Measurements from ENCODE around the gene ZNF273.
A peak's percentile ranks its signal among the peaks of the same experiment; 100 is the strongest.
"Not testable (repeated sequence)": the region's sequence is repeated elsewhere in the genome, so short reads cannot be mapped to it uniquely, and the experiment has no call there.

The ZNF273 gene

DNA sequence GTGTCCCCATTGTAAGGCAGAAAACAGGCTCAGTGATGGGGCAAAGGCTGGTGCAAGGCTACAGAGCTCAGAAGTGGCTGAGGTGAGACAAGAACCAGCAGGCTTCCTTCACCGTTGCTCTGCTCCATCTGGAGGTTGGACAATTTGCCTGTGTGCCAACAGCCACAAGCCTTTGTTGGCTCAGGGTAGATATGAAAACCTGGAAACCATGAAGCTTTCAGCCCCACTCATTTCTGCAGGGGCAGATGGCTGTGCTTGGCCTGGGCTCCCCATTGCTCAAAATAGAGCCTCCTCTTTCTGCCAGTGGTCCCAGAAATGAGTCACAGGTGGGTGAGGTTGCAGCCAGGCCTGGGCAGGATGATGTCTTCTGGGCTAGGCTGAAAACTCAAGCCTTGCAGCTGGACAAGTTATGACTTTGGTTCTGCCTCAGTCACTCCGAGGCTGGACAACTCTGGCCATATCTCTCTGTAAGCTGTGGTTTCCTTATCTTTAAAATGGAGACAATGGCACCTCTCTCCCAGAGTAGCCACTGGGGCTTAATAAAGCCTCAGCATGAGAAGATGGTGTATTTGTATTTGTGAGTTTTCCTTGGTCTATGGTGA is 12.2 kb upstream of the ZNF273 start:
- DNase-seq = no peak

DNA sequence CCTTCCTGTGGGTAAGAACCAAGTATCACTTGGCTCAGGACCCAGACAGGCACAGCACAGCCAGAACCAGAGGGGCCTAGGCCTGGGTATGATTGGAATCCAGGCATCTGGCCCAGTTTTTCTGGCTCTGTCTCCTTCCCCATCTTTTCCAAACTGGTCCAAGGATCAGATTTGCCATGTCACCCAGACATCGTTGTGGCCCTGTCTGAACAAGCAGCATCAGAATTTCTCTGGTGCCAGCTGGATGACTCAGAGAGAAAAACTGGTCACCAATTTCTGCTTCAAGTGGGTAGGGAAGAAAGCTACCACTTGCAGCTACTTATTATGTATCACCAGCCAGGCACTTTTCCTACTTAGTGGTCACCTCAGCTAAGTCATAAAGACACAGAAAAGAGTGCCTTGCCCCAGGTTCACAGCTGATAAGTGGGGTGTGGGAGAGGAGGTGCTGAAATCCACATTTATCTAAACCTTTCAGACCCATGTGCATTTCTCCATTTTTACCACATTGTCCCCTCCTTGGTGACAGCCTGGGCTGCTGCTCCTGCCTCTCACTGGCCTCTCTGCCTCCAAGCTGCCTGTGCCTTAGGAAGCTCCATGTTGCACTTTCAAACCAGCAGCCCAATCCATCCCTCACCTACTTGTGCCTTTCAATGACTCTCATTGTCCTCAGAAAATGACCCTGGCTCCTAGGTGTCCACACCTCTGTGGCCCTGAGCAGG is 11.6 kb upstream of the ZNF273 start:
- DNase-seq = not testable (repeated sequence)

DNA sequence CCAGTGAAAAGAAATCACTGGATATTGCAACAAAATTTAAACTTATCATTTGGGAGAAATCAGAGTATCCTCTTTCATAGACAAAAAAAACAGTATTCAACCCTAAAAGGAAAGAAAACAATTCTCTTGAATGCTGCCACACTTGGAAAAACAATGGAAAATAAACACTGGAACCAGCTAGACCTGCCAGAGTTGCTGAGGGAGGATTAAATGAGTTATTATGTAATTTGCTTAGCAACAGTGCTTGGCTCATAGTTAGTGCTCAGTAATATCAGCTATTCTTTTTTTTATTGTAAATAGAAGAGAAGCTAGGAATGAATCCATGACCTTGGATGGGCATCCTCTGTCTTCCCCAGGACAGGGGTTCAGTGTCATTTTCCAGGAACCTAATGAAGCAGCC is 11.0 kb upstream of the ZNF273 start:
- no peak for DNase-seq

DNA sequence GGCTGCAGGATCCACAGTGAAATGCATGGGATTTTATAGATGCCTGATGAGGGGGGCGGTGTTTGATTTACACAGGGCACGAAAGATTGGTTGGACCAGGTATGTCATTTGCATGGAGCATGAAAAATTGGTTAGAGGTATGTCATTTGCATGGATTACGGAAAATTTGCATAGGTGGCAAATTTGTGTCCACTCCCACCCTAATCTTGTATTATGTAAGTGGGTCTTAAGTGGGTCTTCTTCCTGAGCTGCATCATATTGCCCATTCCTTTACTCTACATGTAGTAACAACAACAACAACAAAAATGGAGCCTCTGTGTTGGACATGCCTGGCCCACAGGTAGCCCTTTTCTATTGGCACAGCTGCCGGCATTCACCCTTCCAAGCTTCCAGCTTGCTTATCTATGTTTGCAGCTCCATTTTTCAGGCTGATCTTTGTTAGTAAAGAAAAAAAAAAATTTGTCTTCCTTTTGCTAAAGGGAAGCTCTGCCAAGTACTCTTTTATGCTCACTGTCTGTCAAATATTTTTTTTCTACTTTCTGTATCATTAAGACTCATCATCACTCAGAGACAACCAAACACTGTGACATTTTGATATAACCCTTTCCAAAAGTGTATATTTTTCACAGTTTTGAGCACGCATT is 10.3 kb upstream of the ZNF273 start:
- DNase-seq = peak; percentile 27

DNA sequence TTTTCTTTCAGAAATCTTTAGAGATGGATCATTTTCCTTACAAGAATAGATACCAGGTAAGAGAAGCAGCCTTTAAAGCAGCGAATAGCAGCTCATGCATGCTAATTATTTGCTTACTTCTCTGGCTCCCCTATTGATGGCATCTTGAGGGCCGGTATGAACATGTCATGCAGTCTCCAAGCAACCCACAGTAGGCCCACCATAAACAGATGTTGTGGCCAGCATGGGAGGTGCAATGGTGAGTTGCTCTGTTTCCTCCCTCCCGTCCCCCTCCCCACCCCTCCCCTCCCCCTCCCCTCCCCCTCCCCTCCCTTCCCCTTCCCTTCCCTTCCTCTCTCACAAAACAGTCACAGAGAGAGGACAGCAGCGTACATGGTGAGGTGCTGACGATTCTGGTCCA is 9.7 kb upstream of the ZNF273 start:
- no peak for DNase-seq

DNA sequence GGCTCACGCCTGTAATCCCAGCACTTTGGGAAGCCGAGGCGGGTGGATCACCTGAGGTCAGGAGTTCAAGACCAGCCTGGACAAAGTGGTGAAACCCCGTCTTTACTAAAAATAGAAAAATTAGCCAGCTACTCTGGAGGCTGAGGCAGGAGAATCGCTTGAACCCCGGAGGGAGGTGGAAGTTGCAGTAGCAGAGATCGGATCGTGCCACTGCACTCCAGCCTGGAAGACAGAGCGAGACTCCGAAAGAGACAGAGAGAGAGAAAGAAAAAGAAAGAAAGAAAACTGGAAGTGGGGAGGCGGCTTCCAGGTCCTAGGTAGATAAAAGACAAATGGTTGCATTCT is 640 bp upstream of the ZNF273 start:
- DNase-seq = not testable (repeated sequence)

DNA sequence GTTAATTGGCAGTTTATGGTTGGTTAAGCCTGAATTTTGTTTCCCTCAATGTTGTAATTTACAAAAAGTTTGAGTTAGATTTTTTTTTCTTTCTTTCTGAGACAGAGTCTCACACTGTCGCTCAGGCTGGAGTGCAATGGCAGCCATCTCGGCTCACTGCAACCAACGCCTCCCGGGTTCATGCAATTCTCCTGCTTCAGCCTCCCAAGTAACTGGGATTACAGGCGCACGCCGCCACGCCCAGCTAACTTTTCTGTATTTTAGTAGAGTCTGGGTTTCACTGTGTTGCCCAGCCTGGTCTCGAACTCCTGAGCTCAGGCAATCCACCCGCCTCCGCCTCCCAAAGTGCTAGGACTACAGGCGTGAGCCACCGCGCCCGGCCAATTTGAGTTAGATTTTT is 935 bp downstream of the ZNF273 start:
- DNase-seq = no peak

DNA sequence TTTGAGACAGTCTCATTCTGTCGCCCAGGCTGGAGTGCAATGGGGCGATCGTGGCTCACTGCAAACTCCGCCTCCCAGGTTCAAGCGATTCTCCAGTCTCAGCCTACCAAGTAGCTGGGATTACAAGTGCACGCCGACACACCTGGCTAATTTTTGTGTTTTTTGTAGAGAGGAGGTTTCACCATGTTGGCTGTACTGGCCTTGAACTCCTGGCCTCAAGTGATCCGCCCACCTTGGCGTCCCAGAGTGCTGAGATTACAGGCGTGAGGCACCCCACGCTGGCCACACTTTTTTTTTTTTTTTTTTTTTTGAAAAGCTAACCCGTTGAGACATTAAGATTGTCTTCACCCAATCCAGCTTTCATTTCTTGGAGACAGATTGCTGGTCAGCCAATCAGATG is 2.1 kb downstream of the ZNF273 start:
- no peak for DNase-seq

DNA sequence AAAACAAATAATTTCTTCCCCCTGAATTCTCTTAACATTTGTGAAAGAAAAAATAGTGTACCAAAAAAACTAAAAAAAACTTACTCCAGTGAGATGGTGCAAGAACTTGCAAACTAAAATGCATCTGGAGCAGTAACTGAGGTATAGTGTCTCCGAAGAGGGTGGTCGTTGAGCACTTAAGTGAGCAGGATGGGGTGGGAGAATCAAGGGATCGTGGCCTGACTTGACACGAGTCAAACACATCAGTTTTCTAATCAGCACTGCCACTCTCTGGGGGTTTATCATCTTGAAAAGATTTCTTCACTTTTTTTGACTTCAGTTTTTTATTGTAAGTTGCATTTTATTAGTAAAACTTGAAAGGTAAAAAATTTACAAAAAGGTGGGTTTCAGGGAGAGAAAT is 2.5 kb downstream of the ZNF273 start:
- no peak for DNase-seq

DNA sequence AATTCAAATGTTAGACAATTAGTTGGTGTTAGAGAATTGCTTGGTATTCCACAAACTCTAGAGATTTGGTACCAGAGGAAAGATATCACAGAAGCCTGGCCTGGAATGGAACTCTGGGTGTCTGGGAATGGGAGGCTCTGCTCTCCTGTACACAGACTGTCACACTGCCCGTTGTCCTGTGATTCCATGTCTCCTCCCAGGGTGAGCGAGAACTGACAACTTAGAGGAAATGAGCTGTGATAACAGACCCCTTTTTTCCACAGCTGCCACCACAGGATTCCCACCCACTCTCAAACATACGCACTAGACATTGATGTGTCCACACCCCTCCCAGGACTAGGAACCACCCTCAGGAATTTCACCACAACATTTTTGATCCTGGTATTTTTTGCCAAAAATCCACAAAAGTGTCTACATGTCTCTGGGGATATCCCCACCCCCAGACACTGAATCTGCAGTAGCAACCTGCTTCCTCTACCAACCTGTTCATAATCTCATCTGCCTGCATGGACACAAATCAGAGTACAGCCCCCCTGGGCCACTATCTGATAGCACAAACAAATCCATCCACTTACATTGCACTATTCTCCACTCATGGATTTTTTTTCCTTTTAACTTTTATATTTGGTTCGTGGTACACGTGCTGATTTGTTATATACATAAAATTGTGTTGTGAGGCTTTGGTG is 4.7 kb downstream of the ZNF273 start:
- DNase-seq = no peak

DNA sequence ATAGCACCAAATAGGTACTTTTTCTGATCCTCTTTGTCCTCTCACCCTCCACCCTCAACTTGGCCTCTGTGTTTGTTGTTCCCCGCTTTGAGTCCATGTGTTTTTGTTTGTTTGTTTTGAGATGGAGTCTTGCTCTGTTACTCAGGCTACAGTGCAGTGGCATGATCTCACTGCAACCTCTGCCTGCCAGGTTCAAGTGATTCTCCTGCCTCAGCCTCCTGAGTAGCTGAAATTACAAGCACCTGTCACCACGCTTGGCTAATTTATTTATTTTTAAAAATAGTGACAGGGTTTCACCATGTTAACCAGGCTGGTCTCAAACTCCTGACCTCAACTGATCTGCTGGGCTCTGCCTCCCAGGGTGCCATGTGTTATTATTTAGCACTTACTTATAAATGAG is 5.3 kb downstream of the ZNF273 start:
- no peak for DNase-seq

DNA sequence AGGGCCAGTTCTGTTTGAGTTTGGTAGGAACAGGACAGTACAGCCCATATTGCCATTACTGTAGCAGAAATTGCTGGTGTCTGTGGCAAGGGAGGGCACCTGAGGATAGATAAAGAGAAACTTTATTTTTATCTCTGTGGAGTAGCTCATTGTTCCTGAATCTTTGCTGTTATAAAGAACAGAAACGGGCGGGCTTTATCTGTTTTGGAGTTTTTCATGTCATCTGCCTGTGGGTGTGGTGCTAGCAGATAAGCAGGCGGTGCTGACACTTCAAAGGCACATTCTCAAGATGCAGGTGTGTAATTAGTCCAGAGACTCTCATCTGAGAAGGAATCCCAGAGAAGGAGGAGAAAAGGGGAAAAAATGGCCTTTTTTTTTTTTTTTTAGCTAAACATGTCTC is 11.5 kb downstream of the ZNF273 start:
- DNase-seq = no peak

DNA sequence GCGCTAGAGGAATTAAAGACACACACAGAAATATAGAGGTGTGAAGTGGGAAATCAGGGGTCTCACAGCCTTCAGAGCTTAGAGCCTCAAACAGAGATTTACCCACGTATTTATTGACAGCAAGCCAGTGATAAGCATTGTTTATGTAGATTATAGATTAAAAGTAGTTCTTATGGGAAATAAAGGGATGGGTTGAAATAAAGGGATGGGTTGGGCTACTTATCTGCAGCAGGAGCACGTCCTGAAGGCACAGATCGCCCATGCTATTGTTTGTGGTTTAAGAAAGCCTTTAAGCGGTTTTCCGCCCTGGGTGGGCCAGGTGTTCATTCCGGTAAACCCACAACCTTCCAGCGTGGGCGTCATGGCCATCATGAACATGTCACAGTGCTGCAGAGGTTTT is 12.2 kb downstream of the ZNF273 start:
- DNase-seq = not testable (repeated sequence)

DNA sequence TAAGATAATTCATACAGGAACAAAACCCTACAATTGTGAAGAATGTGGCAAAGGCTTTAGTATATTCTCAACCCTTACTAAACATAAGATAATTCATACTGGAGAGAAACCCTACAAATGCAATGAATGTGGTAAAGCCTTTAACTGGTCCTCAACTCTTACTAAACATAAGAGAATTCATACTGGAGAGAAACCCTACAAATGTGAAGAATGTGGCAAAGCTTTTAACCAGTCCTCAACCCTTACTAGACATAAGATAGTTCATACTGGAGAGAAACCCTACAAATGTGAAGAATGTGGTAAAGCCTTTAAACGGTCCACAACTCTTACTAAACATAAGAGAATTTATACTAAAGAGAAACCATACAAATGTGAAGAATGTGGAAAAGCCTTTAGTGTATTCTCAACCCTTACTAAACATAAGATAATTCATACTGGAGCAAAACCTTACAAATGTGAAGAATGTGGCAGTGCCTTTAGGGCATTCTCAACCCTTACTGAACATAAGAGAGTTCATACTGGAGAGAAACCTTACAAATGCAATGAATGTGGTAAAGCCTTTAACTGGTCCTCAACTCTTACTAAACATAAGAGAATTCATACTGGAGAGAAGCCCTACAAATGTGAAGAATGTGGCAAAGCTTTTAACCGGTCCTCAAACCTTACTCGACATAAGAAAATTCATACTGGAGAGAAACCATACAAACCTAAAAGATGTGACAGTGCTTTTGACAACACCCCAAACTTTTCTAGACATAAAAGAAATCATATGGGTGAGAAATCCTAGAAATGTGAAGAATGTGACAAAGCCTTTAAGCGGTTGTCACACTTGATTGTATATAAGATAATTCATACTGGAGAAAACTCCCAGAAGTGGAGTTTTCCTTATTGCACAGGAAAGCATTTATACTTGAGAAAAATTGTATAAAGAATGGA is 25.4 kb downstream of the ZNF273 start:
- not testable (repeated sequence) for DNase-seq

DNA sequence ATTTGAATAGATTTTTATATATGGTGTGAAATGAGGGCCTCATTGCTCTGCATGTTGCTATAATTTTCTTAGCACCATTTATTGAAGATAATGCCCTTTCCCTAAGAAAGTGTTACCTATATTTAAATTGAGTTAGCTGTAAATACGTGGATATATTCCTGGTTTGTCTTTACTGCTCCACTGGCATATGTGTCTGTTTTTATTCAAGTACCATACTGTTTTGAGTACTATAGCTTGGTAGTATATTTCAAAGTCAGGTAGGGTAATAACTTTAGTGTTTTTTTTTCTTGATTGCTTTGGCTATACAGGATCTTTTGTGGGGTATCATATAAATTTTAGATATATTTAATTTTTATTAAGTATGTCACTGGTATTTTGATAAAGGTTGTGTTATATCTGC is 31.4 kb downstream of the ZNF273 start:
- DNase-seq = no peak

DNA sequence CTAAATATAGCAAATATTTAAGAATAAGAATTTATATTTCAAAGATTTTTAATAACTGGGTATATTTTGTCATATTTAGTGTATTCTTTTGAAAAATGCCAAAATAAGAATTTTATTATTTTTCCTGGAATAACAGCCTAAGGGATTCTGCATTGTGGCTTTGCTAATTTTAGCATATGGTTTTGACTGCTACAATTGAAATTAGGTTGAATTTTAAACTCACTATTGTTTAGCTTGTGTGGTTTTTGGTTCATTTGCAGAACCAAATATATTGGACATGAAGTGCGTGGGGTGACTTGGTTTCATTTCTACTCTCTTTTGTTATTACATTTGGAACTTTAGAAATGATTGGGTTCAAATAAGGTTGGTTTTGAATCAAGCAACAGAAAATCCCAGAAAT is 35.5 kb downstream of the ZNF273 start:
- no peak for DNase-seq

DNA sequence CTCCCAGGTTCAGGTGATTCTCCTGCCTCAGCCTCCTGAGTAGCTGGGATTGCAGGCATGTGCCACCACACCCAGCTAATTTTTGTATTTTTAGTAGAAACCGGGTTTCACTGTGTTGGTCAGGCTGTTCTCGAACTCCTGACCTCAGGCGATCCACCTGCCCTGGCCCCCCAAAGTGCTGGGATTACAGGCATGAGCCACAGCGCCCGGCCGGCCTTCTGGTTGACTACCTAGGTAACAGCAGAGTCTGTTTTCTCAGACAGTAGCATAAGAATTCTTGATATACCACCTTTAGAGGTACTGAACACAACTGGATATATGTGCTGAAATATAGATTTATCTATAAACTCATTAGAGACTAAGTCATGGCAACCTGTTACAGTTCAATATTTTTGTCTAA is 36.9 kb downstream of the ZNF273 start:
- not testable (repeated sequence) for DNase-seq

DNA sequence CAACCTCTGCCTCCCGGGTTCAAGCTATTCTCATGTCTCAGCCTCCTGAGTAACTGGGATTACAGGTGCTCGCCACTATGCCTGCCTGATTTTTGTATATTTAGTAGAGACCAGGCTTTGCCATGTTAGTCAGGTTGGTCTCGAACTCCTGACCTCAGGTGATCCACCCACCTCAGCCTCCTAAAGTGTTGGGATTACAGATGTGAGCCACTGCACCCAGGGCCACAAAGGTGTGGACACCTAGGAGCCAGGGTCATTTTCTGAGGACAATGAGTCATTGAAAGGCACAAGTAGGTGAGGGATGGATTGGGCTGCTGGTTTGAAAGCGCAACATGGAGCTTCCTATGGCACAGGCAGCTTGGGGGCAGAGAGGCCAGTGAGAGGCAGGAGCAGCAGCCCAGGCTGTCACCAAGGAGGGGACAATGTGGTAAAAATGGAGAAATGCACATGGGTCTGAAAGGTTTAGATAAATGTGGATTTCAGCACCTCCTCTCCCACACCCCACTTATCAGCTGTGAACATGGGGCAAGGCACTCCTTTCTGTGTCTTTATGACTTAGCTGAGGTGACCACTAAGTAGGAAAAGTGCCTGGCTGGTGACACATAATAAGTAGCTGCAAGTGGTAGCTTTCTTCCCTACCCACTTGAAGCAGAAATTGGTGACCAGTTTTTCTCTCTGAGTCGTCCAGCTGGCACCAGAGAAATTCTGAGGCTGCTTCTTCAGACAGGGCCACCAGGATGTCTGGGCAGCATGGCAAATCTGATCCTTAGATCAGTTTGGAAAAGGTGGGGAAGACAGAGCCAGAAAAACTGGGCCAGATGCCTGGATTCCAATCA is 41.8 kb downstream of the ZNF273 start:
- DNase-seq = not testable (repeated sequence)

DNA sequence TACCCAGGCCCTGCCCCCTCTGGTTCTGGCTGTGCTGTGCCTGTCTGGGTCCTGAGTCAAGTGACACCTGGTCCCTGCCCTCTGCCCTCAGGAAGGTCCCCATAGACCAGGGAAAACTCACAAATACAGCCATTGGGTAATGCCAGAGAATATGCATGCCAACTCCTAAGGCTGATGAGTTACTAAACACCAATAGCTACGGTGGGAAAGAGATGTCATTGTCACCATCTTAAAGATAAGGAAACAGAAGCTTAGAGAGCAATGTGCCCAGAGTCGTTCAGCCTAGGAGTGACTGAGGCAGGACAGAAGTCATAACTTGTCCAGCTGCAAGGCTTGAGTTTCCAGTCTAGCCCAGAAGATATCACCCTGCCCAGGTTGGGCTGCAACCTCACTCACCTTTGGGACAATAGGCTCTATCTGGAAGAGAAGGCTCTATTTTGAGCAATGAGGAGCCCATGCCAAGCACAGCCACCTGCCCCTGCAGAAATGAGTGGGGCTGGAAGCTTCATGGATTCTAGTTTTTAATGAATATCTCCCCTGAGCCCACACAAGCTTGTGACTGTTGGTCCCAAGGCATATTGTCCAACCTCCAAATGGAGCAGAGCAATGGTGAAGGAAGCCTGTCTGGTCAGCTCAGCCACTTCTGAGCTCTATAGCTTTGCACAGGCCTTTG is 42.6 kb downstream of the ZNF273 start:
- DNase-seq = no peak

DNA sequence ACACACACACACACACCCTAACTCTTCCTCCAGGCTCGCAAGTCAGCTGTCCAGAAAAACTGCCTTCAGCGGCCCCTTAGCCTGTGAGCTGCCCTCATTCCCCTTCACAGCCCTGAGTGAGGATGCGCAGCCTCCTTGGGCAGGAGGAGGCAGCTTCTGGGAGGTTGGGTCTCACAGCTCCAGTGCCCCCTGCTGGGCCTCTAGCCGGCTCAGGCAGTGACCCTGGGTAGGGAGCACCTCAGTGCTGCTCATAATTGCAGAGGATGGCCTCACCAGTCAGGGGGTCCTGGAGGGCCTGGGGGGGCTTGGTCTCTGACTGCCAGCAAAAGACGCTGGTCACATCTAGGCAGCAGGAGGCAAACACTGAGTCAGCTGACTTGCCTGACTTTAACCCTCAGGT is 43.7 kb downstream of the ZNF273 start:
- DNase-seq = peak; percentile 15

Measured in NCI-H526 treated with DMSO at 0.1 percent for 48 hours (cell line).